NCI-H69 (cell line): ENCODE results near the gene MRC2.

Source experiments
- DNase-seq: peaks from one replicate; lab custom pipeline; 2025; lab: John Stamatoyannopoulos, UW

The MRC2 gene

GRCh38 chr17:62701706-62702085, 74.2 kb downstream of the MRC2 start:
- no peak for DNase-seq

DNA sequence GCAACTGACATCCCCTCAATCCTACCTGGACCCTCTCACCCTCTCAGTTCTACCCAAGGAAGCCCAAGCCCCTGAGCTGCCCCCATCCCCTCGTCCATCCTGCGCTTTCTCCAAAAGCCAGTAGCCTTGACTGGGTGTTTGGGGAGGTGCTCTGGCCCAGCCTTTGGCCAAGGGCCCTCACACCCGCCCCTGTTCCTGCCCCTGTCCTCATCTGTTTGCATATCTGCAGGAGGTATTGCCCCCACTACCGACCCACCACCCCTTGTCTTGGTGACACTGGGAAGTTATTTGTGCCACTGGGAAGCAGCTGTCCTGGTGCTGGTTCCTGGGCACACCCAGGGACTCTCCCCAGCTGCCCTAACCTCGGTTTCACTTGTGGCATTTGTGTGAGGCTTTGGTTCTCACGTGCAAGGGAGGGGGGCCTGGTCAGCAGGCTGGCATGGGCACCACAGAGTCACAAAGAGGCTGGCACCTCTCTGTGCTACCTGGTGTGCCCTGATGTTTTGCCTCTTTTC, 75.3 kb downstream of the MRC2 start:
- no peak for DNase-seq

DNA sequence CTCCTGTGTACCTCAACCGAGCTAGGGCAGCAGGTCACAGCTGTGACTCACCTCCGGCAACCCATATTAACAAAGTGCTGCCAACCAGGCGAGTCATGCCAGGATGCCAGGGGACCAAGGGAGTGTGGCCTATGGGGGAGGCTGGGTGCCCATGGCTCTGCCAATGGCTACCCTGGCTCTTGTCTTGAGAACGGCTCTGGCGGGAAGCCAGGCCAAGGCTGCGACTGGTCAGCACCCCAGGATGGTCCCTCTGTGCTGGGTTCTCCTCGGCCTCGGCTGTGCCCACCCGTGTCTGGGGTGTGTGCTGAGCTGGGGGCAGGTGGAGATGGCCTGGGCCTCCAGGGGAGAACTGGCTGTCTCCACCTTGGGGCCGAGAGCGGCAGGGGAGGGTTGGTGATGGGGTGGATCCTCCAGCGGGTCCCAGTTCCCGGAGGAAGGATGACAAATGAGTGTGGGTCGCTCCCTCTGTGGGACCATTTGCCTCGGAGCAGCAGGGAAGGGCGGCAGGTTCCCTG, 75.8 kb downstream of the MRC2 start:
- peak; percentile 29 for DNase-seq

- peak; percentile 80 for DNase-seq
Observed at GRCh38 chr17:62703776-62704380, 76.4 kb downstream of the MRC2 start.

DNA sequence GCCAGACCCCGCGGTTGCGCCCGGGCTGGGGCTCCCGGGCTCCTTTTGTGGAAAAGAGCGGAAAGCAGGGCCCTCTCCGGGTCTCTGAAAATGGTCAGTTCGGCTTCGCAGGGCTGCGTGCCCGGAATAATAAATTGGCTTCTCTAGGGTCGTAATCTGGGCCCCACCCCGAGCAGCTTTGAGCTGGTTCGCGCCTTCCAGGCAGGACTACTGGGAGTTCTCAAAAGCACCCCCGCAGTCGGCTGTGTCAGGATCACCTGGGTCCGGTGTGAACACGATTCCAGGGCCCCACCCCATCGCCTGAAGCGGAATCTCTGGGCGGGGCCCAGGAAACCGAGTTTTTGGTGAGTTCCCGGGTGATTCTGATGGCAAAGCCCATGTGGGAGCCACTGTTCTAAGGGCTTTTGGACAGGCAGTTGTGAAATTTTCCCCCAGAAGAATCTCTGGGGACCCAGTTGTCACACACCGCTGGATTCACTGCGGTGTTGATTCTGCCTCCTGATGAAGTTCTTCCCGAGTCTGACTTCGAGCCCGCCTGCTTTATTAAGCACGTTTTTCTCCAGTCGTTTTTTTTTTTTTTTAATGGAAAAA, 77.0 kb downstream of the MRC2 start:
- DNase-seq = peak; percentile 58

DNA sequence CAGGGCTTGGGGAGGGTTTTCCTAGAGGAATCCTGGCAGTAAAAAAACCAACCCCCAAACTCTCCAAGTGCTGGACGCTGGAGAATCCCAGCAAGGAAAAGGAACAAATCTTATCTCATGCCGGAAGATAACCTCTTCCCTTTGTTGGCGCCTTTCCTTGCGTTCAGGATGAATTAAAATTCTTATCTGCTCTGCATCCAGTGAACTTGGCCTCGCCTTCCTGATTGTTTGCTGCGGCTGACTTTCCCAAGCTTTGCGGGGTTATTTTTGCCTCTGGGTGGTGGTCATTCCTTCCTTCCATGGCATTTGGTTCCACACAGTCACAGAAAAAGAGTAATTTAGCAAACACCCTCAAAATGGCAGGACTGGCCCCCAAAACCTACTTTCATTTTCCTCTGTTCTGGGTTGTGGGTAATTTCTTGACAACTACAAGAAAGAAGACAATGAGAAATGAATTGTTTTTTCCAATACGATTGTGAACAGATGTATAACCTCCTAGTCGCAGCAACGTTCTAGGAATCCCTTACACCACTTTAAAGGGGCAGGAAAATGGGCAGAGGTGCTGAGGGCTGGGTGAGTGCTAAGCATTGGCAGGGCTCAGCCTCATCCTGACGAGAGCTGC, 77.8 kb downstream of the MRC2 start:
- no peak for DNase-seq

DNA sequence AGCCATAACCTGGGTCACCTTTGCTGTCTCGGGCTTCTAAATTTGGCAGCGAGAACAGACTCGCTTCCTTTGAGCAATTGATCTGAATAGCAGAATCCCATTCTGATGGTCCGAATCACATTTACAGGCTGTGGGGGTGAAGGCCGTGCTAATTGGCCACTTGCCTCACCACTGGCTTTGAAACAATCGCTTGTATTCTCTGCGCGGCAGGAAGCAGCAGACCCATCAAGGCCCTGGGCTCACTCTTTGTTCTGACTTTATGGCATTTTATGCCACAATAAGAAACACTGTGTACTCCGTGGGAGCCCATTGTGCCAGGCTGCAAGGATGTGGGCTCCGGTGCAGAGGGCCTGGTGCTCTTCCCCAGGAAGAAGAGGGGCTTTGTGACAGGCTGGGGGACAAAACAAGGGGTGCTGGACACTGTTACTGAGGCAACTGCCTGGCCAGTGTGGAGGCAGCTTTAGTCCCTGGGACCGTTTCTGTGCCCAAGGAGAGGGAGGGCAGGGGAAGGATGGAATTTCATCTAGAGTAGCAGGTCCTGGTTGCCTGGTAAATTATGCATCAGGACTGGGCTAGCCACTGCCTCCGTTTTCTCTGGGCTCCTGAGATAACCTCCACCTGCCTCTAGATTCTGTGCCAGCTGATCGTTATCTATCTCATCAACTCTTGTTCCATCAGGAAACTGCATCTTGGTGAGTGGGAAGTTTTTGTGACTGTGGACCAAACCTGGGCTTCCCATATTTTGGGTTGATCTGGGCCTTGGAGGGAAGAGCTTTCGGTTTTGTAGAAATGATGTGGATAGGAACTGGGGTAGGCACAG, 78.5 kb downstream of the MRC2 start:
- DNase-seq = peak; percentile 40

- no peak for DNase-seq
Observed at GRCh38 chr17:62706598-62707424, 79.3 kb downstream of the MRC2 start.

DNA sequence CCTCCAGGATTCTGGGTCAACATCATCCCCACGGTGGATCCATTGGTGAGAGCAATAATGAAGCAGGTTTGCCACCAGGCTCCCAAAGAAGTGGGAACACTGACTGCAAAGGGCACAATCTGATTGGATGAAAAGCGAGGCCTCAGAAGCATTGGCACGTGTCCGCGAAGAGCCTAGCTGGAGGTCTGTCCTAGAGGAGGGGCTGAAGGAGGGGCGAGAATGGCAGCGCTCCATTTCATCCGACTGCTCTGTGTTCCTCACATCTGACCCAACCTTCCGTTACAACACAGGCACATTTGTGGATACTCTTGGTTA, 79.9 kb downstream of the MRC2 start:
- DNase-seq = no peak

GRCh38 chr17:62708587-62708986, 81.1 kb downstream of the MRC2 start:
- DNase-seq = no peak

GRCh38 chr17:62712171-62712581, 84.7 kb downstream of the MRC2 start:
- no peak for DNase-seq

- DNase-seq = no peak
Observed at GRCh38 chr17:62713086-62713881, 85.8 kb downstream of the MRC2 start.

DNA sequence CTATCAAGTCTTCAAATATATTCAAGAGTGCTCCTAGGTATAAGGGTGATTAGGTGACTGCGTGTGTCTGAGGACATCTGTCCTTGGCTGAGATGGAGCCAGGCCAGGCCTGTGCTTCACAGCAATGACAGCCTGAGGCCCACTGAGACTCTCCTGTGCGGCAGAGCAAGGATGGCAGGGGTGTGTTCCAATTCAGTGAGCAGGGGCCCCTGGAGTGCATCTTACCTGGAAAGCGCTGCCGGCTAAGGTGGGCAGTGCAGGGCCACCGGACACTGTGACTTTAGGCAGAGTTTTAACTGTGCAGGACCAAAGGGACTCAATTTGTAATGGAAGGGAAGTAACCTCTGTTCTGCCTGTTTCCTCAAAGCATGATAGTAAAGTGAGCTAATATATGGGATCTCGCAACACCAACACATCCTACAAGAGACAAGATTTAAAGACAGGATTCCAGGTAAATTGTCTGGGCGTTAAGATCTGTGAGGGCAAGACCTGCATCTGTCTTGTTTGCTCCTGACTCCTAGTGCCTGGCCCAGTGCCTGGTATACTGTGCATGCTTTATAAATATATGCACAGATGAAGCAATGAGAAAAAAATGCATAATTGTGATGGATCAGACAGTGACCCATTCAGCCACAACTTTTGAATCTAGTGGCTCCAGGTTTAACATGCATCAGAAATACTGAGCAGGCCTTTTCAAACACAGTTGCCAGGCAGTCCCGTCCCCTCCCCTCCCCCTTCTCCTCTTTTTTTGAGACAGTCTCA, 86.7 kb downstream of the MRC2 start:
- no peak for DNase-seq

GRCh38 chr17:62715882-62716390, 88.5 kb downstream of the MRC2 start:
- DNase-seq = no peak

DNA sequence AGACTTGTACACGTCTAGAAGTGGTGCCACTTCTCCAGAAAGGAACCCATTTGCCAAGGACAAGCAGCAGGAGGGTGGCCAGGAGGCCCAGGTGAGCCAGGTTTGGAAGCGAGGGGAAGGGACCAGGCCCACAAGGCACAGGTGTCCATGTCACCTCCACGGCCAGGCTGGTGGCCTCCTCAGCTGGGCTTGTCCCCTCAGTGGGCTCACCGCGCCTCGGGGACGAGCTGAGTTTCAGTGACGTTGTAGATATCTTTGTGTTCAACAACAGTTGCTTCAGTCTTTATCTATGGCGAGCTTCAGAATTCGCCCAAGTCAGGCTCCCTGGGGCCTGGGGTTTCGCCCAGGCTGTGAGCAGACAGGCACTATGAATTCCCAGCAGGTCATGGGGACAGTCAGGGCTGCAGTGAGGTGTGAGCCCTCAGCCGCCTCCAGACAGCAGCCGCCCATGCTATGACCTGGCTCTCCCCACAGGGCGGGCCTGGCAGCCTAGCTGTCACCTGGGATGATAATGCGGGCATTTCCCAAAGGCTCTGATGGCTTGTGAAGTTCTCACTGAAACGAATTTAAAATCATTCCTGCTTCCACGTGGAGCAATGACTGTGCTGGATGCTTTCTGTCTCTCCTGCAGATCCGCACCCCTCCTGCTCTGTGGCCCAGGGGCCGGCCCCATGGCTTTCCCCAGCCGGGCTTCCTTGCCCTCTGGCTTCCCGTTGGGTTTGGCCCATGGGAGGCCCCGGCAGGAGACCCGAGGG, 89.5 kb downstream of the MRC2 start:
- DNase-seq = no peak

- DNase-seq = no peak
Observed at GRCh38 chr17:62717589-62717855, 90.1 kb downstream of the MRC2 start.

- no peak for DNase-seq
Observed at GRCh38 chr17:62717889-62718288, 90.4 kb downstream of the MRC2 start.

GRCh38 chr17:62718429-62718828, 91.0 kb downstream of the MRC2 start:
- DNase-seq = no peak

GRCh38 chr17:62719586-62719985, 92.1 kb downstream of the MRC2 start:
- DNase-seq = no peak
